Left kidney (tissue), 2 donors: ENCODE data around the gene LAMA2. TPM values are rescaled to one million over a fixed set of nuclear protein-coding genes. Genes with fewer than 3 reads are reported as not detected.

ENCODE experiments used
- DNase-seq: peaks from one replicate; pipeline ENCODE4 v3.0.0-alpha.2; 2013
- polyA plus RNA-seq: library from polyadenylated mRNA; unstranded; fragments of 120-200 nt; gene quantifications from one replicate; pipeline ENCODE4 v1.2.1, GENCODE V29; 2013; ENCODE audit not compliant: insufficient read length

Gene LAMA2
- polyA plus RNA-seq, 1 donor, result 40.1 TPM

- DNase-seq, result no peak
These were observed 485.1 kb downstream of the LAMA2 start for GRCh38 chr6:129368076-129368475.

GRCh38 chr6:129368970-129369369, 486.0 kb downstream of the LAMA2 start:
- no peak for DNase-seq

GRCh38 chr6:129369737-129370136, 486.8 kb downstream of the LAMA2 start:
- no peak for DNase-seq

GRCh38 chr6:129370268-129370916, 487.5 kb downstream of the LAMA2 start:
- peak; percentile 44 for DNase-seq

GRCh38 chr6:129381885-129382284, 498.9 kb downstream of the LAMA2 start:
- no peak for DNase-seq

GRCh38 chr6:129382916-129383315, 500.0 kb downstream of the LAMA2 start:
- no peak for DNase-seq

GRCh38 chr6:129385117-129385516, 502.2 kb downstream of the LAMA2 start:
- no peak for DNase-seq

GRCh38 chr6:129390900-129391299, 508.0 kb downstream of the LAMA2 start:
- DNase-seq, result no peak

GRCh38 chr6:129393654-129394053, 510.7 kb downstream of the LAMA2 start:
- no peak for DNase-seq

- DNase-seq, result no peak
These were observed 515.8 kb downstream of the LAMA2 start for GRCh38 chr6:129398764-129399163.

- no peak for DNase-seq
These were observed 519.3 kb downstream of the LAMA2 start for GRCh38 chr6:129402244-129402643.

GRCh38 chr6:129411092-129411491, 528.2 kb downstream of the LAMA2 start:
- DNase-seq, result no peak

- no peak for DNase-seq
These were observed 533.5 kb downstream of the LAMA2 start for GRCh38 chr6:129416337-129416990.

- DNase-seq, result no peak
These were observed 534.6 kb downstream of the LAMA2 start for GRCh38 chr6:129417416-129418086.

- no peak for DNase-seq
These were observed 536.4 kb downstream of the LAMA2 start for GRCh38 chr6:129419324-129419723.

- no peak for DNase-seq
These were observed 543.4 kb downstream of the LAMA2 start for GRCh38 chr6:129426343-129426742.

- DNase-seq, result peak; percentile 47
These were observed 547.0 kb downstream of the LAMA2 start for GRCh38 chr6:129429956-129430355.

- no peak for DNase-seq
These were observed 549.8 kb downstream of the LAMA2 start for GRCh38 chr6:129432738-129433137.

- no peak for DNase-seq
These were observed 551.2 kb downstream of the LAMA2 start for GRCh38 chr6:129434091-129434490.

- no peak for DNase-seq
These were observed 557.8 kb downstream of the LAMA2 start for GRCh38 chr6:129440691-129441090.

- DNase-seq, result no peak
These were observed 561.7 kb downstream of the LAMA2 start for GRCh38 chr6:129444683-129445082.

GRCh38 chr6:129446272-129447197, 563.6 kb downstream of the LAMA2 start:
- DNase-seq, result no peak
